Activated CD4-positive, alpha-beta T cell treated with anti-CD3 and anti-CD28 coated beads, Interleukin-2, amount 10 ng/mL, durations not matched to agents 7 days and 5 days (primary cell): ENCODE results near the gene CHAT. TPM values are rescaled to one million over a fixed set of nuclear protein-coding genes. Genes with fewer than 3 reads are reported as not detected.

Source experiments
- CTCF ChIA-PET: fragments of 350-600 bp; sonication (Branson Sonifier 250); formaldehyde crosslinking; loops from one replicate; lab custom pipeline; 2021; ENCODE audit warnings: antibody characterized with exemption; lab: Charles Lee
- POLR2A ChIA-PET: fragments of 350-600 bp; sonication (Branson Sonifier 250); formaldehyde crosslinking; loops from one replicate; lab custom pipeline; 2021; ENCODE audit warnings: antibody characterized with exemption; lab: Charles Lee
- DNase-seq: peaks from one replicate; pipeline ENCODE4 v3.0.0-alpha.2; 2020
- H3K27ac Mint-ChIP-seq: one replicate; pipeline ENCODE4 v1.8.0; 2021; ENCODE audit warnings: mild to moderate bottlenecking, moderate library complexity, mixed read lengths
- H3K27me3 Mint-ChIP-seq: one replicate; pipeline ENCODE4 v1.8.0; 2021; ENCODE audit warnings: mixed read lengths
- H3K36me3 Mint-ChIP-seq: one replicate; pipeline ENCODE4 v1.8.0; 2021; ENCODE audit warnings: low read depth, mixed read lengths
- H3K4me1 Mint-ChIP-seq: one replicate; pipeline ENCODE4 v1.8.0; 2021; ENCODE audit warnings: mixed read lengths
- H3K4me3 Mint-ChIP-seq: one replicate; pipeline ENCODE4 v1.8.0; 2021; ENCODE audit warnings: mild to moderate bottlenecking, moderate library complexity, mixed read lengths
- H3K9me3 Mint-ChIP-seq: one replicate; pipeline ENCODE4 v1.8.0; 2021; ENCODE audit warnings: mixed read lengths
- total RNA-seq, 2 experiments: library from RNA; stranded (reverse); gene quantifications; one replicate each; pipeline ENCODE4 v1.2.3, GENCODE V29; 2021

The CHAT gene
- total RNA-seq, 2 experiments from 2014 or later, result not detected

DNA sequence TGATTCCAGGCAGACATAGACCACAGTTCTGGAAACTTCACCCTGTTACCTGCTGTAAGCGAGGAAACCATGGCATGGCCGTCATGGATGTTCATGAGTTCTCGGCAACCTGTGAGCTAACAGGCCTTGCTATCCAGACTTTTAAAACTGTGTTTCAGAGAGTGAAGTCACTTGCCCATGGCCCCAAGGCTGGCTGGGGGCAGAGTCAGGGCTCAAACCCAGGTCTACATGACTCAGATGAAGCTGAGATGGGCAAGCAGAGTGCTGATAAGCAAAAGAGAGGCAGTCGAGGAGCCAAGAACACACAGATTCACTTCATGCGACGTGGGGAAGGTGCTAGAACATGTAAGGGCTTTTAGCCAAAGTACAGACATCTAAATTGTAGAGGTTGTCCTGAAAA, 97.1 kb downstream of the CHAT start:
- CTCF ChIA-PET, result no interaction called here
- H3K4me1 Mint-ChIP-seq, result no peaks in the 10 kb centered on the region
- H3K4me3 Mint-ChIP-seq, result no peak overlapping the region
- no peaks in the 10 kb centered on the region for H3K27me3 Mint-ChIP-seq
- H3K36me3 Mint-ChIP-seq, result no peaks in the 10 kb centered on the region
- H3K9me3 Mint-ChIP-seq, result no peaks in the 10 kb centered on the region
- POLR2A ChIA-PET, result no interaction called here
- no peak for DNase-seq
- H3K27ac Mint-ChIP-seq, result no peak overlapping the region

DNA sequence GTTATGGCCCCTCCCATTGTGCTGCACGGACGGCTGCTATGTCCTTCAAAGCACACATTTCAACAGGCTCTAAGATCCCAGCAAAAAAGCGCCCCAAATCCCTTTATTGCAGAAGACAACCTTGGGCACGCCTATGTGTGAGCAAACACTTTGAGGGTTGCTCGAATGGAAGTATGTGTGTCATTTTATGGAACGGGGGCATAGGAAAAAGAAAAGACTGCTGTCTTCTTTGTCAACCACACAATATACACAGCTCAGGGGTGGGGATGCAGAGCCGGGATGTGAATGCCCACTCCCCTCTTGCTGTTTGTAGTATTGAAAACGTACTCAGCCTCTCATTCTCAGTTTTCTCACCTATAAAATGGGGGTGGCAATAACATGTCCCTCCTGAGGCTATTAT, 97.6 kb downstream of the CHAT start:
- no peaks in the 10 kb centered on the region for H3K9me3 Mint-ChIP-seq
- ChIA-PET POLR2A (no interaction called here), CTCF (no interaction called here)
- H3K27me3 Mint-ChIP-seq, result no peaks in the 10 kb centered on the region
- no peaks in the 10 kb centered on the region for H3K4me1 Mint-ChIP-seq
- H3K36me3 Mint-ChIP-seq, result no peaks in the 10 kb centered on the region
- no peak for DNase-seq
- no peak overlapping the region for H3K27ac Mint-ChIP-seq
- H3K4me3 Mint-ChIP-seq, result no peak overlapping the region

DNA sequence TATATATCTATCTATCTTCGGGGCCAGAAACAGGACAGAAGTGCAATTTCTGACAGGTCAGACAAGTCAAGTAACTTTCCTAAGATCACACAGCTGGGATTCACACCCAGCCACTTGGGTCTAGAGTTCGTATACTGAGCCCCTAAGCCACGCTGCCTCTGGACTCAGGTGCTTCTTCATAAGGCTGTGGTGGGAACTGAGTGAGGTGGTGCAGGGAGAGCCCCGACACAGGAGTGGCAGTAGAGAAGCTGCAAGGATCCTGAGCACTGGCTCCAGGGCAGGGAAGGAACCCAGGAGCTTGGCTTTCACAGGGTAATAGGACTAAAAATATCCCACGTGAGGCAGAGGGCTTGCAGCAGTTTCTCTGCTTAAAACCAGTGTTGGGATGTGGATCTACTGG, 99.4 kb downstream of the CHAT start:
- H3K9me3 Mint-ChIP-seq, result no peaks in the 10 kb centered on the region
- H3K4me1 Mint-ChIP-seq, result no peaks in the 10 kb centered on the region
- no peaks in the 10 kb centered on the region for H3K36me3 Mint-ChIP-seq
- no peak overlapping the region for H3K4me3 Mint-ChIP-seq
- POLR2A ChIA-PET, result no interaction called here
- no peak overlapping the region for H3K27ac Mint-ChIP-seq
- H3K27me3 Mint-ChIP-seq, result no peaks in the 10 kb centered on the region
- no peak for DNase-seq
- CTCF ChIA-PET, result interaction anchor here (1.5 kb wide), 1 partner anchor 13 kb away, joined by 3 read pairs; no protein-coding TSS in a partner anchor

Other genes starting within 250 kb of the CHAT start
- gene DRGX, start 217.9 kb upstream of the CHAT start, total RNA-seq, result not detected
- gene ERCC6, start 74.9 kb upstream of the CHAT start, total RNA-seq, result 10 to 100 TPM; 16.8 to 19.4 TPM
- not detected for gene SLC18A3, start 3.7 kb upstream of the CHAT start, total RNA-seq
- gene C10orf53, start 65.6 kb downstream of the CHAT start, total RNA-seq, result not detected
- not detected for gene OGDHL, start 148.3 kb downstream of the CHAT start, total RNA-seq